ENCODE results near the gene ANO2.
"Not testable (repeated sequence)": the region's sequence is repeated elsewhere in the genome, so short reads cannot be mapped to it uniquely, and the experiment has no call there.

ANO2 gene

DNA sequence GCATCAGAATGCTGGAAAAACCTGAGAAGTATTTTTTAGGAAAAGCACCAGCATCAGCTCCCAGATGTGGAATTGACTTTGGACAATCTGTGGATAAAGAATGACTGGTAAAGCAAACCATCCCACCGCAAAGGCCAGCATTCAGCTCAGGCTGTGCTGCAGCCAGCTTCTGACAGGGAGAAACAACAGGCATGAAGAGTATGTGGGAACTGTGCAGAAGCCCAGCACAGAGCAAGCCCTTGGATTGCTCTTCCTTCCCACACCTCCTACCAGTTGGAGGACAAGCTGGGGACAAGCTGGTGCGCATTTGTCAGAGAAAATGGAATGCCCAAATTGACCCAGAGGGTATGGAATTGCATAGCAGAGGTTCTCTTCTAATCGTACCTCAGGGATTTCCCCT lies 228.1 kb downstream of the ANO2 start:
- no peak for DNase-seq

DNA sequence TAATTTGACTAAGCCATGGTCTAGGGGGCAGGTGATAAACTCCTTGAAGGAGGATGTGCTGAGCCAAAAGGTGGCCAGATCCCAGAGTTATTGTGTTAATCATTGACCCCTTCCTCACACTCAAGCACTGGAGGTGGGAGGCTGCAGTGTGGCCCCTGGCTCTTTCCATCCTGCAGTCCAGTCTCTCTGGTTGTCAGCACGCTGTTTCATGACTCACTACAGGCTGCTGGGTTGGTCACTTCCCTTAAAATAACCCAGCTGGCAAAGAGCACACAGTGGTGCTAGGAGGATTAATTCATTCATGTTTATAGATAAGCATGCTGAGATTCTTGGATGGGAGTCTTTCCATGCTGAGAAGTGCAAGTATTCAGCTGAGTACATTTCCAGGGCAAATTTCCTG lies 228.9 kb downstream of the ANO2 start:
- peak; percentile 52 for DNase-seq

DNA sequence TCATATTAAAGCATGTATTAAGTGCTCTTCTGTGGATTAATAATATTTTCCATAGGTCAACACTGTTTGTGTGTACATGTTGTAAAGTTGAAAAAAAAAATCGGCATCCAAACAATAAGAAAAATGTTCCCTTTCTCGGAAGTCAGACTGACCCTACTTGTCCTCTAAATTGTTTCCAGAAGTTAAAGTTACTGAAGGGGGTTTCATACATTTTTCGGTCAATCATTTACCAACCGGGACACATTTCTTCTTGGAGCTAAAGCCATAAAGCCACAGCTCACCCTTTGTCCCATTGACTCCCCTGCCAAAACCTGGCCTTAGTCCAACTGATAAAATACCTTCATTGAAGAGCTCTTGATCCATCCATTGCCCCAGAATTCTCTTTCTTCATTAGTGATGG lies 230.0 kb downstream of the ANO2 start:
- no peak for DNase-seq

DNA sequence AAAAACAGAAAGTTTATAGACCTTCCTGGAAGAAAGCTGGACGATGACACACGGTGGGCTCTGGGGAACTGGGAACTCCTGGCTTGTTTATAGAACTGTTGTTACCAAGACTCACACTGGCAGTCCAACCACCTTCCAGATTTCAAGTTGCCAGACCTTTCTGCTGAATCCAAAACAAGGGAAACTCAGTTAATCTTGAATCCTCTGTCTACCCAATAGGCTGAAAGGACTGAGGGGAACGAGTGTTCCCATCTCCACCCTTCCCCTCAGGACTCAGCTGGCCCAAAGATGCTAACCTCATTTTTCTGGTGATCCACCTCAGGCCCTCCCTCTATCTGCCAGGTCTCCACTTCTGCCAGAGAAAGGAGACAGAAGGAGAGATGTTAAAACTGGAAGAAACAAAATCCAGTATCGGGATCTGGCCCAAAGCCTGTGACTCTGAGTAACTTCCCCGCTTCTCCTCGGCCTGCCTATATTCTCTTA lies 231.4 kb downstream of the ANO2 start:
- no peak for DNase-seq

DNA sequence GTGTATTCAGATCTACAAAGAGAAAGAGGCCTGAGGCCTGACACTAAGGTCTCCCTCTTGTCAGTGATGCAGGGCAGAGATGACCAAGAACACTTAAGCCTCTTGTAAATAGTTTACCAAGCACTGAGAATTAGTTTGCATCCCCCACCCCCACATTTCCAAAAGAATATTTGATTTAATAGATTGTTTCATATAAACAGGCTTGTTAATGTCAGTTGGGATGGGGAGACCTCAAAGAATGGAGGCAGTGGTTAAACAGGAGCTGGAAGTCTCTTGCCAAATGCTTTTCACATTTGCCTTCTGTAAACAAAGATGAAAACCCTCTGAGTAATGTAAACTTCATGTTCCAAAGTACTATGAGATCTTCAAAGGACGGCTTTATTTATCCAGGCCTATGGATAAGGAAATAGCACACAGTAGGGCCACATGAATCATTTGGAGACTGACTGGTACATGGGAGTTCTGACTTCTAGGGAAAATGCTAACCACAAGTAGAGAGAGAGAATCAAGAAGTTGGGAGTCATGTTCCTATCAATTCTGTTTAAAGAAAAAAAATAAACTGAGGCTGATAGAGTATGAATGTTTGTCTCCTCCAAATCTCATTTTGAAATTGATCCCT lies 234.7 kb downstream of the ANO2 start:
- DNase-seq, result no peak

DNA sequence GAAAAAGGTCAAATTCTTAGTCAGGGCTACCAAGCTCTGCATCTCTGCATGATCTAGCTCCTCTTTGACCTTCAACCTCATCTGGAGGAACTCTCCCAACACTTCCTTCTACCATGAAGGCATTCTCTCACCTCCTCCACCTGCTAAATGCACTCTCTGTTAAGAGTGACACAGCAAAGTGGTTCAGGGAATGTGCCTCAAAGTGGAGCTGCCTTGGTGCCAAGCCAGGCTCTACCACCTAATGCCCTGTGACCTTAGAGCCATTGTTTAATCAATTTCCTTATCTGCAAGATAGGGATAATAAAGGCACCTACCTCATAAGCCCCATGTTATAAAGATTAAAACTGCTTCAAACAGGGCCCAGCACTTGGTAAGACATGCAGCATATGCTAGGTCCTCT lies 236.7 kb downstream of the ANO2 start:
- no peak for DNase-seq

DNA sequence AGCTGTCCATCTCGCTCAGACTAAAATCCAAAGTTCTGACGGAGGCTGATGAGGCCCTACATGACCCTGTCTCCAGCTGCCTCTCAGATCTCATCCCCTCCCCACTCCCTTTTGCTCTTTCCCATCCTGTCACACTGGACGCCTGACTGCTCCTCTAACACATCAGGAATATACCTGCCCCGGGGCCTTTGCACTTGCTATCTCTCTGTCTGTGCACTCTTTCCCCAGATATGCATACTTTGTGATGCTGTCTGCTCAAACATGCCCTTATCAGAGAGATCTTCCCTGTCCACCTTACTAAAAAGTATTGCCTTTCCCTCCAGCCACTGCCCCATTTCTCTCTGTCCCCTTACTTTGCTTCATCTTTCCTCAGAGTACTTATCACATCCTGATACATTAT lies 238.8 kb downstream of the ANO2 start:
- no peak for DNase-seq

DNA sequence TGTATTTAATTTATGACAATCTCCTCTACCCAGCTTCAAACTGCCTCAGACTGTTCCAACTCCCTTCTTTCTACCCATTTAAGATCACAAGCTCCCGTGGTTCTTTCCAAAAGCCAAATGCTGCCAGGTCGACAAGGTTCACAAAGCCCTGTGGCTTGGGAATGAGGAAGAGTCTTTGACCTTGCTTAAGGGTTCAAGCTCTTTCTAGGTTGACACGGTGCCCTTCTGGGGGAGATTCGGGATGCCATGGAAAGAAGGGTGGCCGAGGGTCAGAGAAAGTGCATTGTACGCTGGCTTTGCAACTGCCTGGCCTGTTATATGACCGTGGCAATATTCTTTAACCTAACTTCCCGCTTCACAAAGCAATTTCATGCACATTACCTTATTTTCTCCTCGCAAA lies 239.3 kb downstream of the ANO2 start:
- no peak for DNase-seq

DNA sequence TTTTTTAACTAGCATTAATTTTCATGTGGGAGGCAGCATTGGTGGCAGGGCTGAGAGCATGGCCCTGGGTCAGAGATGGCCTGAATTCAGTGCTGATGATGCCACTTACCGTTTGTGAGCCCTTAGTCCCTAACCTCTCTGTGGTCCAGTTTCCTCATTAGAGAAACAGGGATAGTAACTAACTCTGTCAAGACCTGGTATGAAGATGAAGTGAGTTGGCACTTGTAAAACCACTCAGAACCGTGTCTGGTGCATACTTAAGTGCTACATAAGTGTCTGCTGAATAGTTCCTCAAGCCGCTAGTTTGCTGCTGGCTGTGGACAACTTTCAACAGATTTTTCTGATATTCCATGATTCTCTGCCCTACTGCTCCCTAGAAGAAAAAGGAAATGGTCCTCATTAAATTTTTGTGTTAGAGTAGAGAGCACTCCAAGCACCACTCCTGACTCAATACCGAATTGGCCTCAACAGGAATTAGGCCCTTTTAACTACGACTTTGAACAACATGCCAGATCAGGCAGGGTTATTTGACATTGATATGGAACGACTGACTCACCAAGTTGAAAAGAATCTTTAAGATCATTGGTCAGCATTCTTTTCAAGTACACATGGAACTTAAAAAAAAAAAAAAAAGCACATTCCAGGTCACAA lies 250.2 kb downstream of the ANO2 start:
- DNase-seq, result peak; percentile 13

DNA sequence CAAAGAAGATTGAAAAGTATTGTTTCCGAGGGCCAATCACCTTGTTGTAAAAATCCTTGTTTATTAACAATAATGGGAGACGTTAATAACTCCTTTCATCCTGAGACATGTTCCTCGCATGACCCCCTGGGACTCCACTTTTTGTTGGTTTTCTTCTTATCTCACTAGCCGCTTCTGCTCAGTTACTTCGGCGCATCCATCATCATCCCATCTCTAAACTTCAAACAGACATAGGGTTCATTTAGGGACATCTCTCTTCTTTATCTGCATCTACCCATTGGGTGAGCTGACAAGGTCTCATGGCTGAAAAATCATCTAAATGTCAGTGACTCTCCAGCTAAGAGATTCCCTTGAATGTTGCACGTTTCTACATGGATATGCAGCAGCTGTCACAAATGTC lies 252.2 kb downstream of the ANO2 start:
- DNase-seq, result no peak

DNA sequence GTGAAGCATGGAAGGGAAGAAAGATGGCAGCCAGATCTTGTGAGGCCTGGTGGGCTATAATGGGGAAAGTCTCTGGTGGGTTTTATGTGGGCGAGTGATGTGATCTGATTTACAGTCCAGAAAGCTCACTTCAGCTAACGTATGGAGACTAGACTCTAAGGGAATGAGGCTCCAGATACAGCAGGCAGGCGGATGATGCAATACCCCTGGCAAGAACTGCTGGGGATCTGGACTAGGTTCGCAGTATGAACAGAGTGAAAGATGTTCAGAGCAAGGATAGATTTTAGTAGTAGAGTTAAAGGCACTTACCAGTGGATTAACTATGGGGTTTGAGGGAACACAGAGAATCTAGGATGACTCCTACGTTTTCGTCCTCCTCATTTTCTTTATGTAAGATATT lies 253.1 kb downstream of the ANO2 start:
- no peak for DNase-seq

DNA sequence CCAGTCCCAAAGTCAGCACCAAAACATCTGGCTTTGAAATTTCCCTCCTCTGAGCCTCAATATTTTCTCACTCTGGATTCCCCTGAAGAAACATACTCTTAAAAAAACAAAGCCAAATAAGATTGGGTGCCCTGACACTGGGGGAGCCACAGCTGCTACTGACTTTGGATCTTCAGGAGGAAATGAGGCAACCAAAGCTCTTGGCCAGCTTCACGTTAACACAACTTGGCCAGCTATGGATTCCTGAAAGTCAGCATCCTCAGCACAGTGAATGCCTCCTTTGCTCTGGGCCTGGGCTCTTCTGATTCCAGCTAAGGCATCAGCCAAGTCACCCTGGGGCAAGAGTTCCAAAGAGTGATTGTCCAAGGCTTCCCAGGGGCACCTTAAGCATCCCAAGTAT lies 254.8 kb downstream of the ANO2 start:
- DNase-seq, result no peak

DNA sequence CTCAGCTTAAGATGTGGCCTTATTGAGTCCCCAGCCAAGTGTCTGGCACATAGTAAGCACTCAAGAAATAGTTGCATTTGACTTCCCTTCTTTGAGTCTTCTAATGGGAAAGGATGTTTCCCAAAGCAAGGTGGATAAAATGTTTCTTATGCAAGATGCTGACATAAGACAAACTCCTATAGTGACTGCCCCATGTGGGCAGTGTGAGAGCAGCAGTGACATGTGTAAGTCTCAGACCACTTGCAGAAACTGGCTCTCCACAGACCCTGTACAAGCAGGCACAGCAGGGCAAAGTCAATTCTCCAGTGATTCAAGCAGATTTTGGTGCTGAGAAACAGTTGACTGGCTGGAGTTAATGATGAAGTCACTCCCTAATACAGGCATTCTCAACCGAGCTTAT lies 255.3 kb downstream of the ANO2 start:
- no peak for DNase-seq

DNA sequence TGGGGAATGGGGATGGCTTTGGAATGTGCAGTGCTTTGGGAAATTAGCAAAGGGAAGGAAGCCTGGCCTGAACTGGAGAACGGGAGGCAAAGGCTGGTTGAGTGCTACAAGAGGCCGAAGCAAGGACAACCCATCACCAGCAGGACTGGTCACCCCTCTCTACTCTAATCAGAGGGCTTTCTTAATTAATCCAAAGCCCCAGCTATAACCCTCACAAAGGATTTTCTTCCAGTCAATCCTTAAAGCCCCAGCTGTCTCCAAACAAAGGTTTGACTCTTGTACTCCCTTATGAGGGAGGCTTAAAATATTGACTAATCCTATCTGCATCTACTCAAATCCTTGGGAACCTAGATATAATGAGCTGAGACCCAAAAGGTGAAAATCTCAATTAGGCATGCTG lies 256.8 kb downstream of the ANO2 start:
- no peak for DNase-seq

DNA sequence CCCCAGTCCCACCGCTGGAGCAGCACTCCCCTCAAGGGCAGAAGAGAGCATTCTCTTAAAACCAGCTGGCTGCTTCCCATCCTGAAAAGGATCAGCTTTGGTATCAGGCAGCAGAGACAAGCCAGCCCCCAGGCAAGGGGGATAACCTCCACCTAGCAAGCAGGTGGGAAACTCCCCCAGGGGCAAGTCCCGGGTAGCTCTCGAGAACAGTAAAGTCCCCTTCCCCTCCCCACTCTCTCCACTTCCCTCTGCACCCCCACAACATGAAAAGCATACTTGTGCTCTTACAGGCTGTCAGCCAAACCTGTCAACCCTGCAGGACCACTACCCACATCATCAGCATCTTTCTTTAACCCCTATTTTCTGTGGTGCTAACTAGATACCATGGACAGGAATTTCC lies 259.1 kb downstream of the ANO2 start:
- no peak for DNase-seq

DNA sequence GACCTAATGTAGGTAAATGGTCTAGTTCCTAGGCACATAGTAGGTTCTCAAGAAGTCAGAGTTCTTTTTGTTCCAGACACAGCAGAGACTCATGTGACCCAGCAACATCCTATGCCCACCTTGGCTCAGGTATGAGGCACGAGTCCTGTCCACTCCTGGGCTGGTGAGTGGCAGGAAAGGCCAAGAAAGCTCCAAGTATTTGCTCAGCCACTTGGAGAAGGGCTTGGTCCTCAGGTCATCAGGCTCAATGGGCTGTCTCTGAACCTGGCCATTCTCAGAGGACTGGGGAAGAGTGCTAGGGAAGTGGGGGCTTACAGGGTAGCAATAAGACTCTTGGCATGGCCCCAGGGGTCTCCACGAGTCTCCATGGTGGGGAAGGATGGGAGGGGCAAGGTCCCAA lies 260.1 kb downstream of the ANO2 start:
- no peak for DNase-seq

DNA sequence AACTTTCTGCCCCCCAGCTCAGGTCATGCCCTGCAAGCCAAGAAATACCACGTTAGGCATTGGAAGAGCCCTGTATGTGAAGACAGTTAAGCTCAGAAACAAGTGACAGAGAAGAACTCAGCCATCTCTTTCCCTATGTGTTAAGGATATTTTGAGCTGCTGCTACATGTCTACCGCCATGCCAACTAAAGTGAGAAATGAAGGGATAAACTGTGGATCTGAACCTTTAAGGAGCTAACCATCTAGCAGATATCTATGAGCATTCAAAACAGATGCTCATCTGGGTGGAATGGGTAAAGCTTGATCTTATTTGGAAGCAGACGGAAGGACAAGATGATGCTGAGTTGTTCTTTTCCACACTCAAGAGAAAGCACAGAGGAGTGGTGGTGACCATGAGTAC lies 262.5 kb downstream of the ANO2 start:
- DNase-seq, result no peak

DNA sequence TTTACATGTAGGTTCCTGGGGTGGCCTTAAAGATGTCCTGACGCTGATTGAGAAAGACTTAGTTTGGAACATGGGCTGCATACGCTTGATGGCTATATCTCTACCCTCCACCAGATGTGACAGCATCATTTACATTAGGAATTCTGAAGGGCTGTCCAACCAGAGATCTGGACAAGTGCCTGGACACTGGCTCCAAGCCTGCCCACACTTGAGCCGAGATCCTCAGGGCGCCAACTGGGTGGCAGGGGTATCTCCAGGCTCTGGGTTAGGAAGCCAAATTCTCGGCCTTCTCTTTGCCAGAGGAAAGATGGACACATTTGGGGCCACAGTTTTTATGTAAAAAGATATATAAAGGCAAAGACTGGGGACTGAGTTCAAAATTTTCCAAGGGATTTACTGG lies 266.9 kb downstream of the ANO2 start:
- DNase-seq, result no peak

DNA sequence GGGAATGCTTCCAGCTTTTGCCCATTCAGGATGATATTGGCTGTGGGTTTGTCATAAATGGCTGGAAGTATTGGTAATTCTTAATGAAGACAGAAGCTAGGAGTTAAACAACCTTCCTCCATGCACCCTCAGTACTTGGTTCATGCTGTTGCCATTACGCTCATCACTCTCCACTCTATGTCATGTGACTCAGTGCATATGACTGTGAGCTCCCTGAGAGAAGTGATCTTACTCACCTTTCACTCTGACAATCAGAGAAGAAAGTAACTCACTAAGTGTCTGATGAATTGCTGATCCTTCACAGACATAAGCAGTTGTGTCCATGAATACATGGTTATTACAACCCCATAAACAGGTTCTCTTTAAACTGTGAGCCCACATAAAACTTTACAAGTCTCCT lies 275.4 kb downstream of the ANO2 start:
- not testable (repeated sequence) for DNase-seq

DNA sequence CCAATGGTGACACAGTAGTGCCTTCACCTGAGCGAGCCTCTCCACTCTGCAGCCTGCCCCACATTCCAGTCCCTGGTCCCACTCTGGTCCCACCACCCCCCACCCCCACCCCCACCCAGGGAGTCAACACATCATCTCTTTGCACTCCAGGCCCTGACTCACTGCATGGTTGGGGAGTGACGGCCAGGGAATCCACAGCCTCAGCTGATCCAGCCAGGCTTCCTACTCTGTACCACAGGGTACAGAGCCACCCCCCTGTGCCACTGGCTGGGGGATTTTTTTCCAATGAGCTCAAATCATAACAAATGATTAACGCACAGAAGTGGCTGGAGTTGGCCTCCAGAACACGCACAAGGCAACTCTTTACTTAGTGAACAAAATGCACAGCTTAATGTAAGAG lies 279.4 kb downstream of the ANO2 start:
- DNase-seq, result peak; percentile 98

DNA sequence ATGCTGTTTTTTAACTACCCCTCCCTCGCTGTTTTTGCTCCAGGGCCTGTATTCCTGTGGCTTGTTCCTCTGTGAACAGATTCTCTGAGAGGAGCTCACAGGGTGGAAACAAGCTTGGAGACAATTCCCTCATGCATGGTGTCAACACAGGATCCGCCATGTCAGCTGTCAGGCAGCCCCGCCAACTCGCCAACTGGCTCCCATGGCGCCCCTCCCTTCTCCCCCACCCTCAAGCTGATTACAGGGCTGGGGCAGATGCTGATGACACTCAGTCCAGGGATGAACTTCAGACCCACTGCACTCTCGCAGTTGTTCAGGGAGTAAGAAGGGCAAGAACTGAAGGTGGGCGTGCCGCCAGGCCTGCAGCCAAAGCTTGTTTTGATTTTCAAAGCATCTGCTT lies 283.2 kb downstream of the ANO2 start:
- DNase-seq, result no peak

DNA sequence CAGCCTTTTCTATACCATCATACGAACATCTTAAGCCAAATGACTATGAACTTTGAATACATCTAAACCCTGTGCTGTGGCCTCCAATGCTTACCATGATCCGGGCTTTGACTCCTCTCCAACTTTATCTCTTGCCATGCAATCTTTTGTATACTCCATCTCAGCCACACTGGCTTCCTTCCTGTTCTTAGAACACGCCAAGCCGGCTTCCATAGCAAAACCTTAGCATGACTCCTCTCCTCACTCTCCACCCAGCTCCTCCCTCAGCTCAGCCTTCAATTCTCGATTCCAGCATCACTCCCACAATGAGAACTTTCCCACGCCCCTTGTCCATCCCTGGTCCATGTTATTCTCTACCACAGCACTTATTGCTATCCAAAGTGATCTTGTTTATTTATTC lies 284.8 kb downstream of the ANO2 start:
- no peak for DNase-seq

DNA sequence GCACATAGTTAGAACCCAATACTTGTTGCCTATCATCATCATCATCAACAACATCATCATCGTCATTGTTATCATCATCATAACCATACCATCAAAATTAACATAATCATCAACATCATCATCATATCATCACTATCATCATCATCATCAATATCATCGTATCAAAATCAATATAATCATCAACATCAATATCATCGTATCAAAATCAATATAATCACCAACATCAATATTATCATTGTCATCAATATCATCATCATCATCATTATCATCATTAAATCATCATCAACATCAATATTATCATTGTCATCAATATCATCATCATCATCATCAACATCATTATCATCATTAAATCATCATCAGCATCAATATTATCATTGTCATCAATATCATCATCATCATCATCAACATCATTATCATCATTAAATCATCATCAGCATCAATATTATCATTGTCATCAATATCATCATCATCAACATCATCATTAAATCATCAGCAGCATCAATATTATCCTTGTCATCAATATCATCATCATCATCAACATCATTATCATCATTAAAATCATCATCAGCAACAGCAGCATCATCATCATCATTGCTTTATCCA lies 286.6 kb downstream of the ANO2 start:
- DNase-seq, result not testable (repeated sequence)

DNA sequence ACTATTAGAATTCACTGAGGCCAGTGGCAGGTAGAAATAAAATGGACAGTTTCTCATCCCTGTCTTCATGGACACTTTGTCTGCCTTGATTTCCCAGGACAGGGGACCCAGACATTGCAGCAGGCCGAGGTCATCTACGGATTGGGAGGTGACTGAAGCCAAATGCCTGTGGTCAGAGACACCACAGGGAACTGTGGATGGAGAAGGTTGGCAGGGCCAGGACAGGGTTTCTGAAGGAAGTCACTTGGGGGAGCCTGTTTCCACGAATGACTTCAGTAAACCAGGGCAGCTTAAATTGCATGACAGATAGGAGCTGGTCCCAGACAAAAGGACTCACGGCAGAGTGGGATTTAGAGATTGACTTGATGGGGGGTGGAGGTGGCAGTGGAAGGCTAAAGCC lies 288.2 kb downstream of the ANO2 start:
- DNase-seq, result peak; percentile 51

DNA sequence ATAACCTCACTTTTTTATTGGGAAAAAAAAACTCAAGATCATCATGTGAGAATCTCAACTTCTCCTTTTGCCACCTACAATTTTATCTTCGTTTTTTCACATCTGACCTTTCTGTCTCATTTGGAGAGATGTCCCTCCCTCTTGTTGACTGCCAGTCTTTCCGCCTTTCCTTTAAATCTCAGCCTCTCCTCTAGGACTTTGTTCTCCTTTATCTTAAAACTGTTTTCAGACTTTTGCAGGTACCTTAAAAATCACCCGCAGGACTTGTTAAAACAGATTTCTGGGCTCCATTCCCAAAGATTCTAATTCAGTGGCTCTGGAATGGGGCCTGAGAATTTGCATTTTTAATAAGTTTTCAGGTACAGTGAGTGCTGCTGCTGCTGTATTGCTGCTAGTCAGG lies 289.9 kb downstream of the ANO2 start:
- no peak for DNase-seq
